Measurements from ENCODE around the gene COX4I2. TPM values are rescaled to one million over a fixed set of nuclear protein-coding genes. Genes with fewer than 3 reads are reported as not detected.

Gene COX4I2
- total RNA-seq, 6 experiments from 2014 or later = not detected

GRCh38 chr20:31685853-31686643 lies 48.3 kb downstream of the COX4I2 start:
- H3K27ac Mint-ChIP-seq = 0 out of 2 replicates have a peak overlapping the region, but pooled peaks have one; percentile 9
- H3K4me1 Mint-ChIP-seq (ENCODE audit: low read depth) = peaks cover 30% of the 10 kb centered on the region
- peaks cover 35% of the 10 kb centered on the region for H3K36me3 Mint-ChIP-seq (ENCODE audit: low read depth)
- H3K9me3 Mint-ChIP-seq = no peaks in the 10 kb centered on the region
- no peak for DNase-seq
- no peak for TF ChIP-seq CTCF (IDR thresholded peaks at IDR 0.05)
- no peak overlapping the region for H3K4me3 Mint-ChIP-seq
- no peaks in the 10 kb centered on the region for H3K27me3 Mint-ChIP-seq (ENCODE audit: insufficient read depth)

GRCh38 chr20:31687777-31688176 lies 50.1 kb downstream of the COX4I2 start:
- no peak for TF ChIP-seq CTCF (IDR thresholded peaks at IDR 0.05)
- H3K4me3 Mint-ChIP-seq = no peak overlapping the region
- no peak for DNase-seq
- no peaks in the 10 kb centered on the region for H3K9me3 Mint-ChIP-seq
- peaks cover 38% of the 10 kb centered on the region for H3K36me3 Mint-ChIP-seq (ENCODE audit: low read depth)
- H3K4me1 Mint-ChIP-seq (ENCODE audit: low read depth) = peaks cover 34% of the 10 kb centered on the region
- no peak overlapping the region for H3K27ac Mint-ChIP-seq
- H3K27me3 Mint-ChIP-seq (ENCODE audit: insufficient read depth) = no peaks in the 10 kb centered on the region

- Mint-ChIP-seq H3K27me3 (ENCODE audit: insufficient read depth) (no peaks in the 10 kb centered on the region), H3K4me1 (ENCODE audit: low read depth) (peaks cover 27% of the 10 kb centered on the region), H3K36me3 (ENCODE audit: low read depth) (peaks cover 32% of the 10 kb centered on the region), H3K4me3 (no peak overlapping the region), H3K9me3 (no peaks in the 10 kb centered on the region), H3K27ac (no peak overlapping the region)
- no peak for DNase-seq
- no peak for TF ChIP-seq CTCF (IDR thresholded peaks at IDR 0.05)
Observed at GRCh38 chr20:31689141-31689540, 51.4 kb downstream of the COX4I2 start.

GRCh38 chr20:31690124-31690666 lies 52.5 kb downstream of the COX4I2 start:
- Mint-ChIP-seq H3K9me3 (no peaks in the 10 kb centered on the region), H3K4me3 (peak overlapping the region; percentile 41; the same call in 1 of the 2 replicates), H3K27ac (peak overlapping the region; percentile 48; the same call in 1 of the 2 replicates), H3K27me3 (ENCODE audit: insufficient read depth) (no peaks in the 10 kb centered on the region), H3K4me1 (ENCODE audit: low read depth) (peaks cover 35% of the 10 kb centered on the region), H3K36me3 (ENCODE audit: low read depth) (peaks cover 42% of the 10 kb centered on the region)
- DNase-seq = no peak
- no peak for TF ChIP-seq CTCF (IDR thresholded peaks at IDR 0.05)

GRCh38 chr20:31691646-31692275 lies 54.0 kb downstream of the COX4I2 start:
- no peaks in the 10 kb centered on the region for H3K9me3 Mint-ChIP-seq
- DNase-seq = peak; percentile 39
- no peak for TF ChIP-seq CTCF (IDR thresholded peaks at IDR 0.05)
- H3K4me1 Mint-ChIP-seq (ENCODE audit: low read depth) = peaks cover 50% of the 10 kb centered on the region
- peaks cover 52% of the 10 kb centered on the region for H3K36me3 Mint-ChIP-seq (ENCODE audit: low read depth)
- H3K4me3 Mint-ChIP-seq = no peak overlapping the region; the same call in none of the 2 replicates
- H3K27me3 Mint-ChIP-seq (ENCODE audit: insufficient read depth) = peaks cover 2% of the 10 kb centered on the region; the same call in 1 of the 2 replicates
- H3K27ac Mint-ChIP-seq = peak overlapping the region; percentile 74

All from HFFc6 (cell line).